Activated CD4-positive, CD25-positive, alpha-beta regulatory T cell treated with anti-CD3 and anti-CD28 coated beads, Interleukin-2, amount 50 U/mL, for 16 hours (primary cell): Measurements from ENCODE around the gene LATS2.
"Not testable (repeated sequence)": the region's sequence is repeated elsewhere in the genome, so short reads cannot be mapped to it uniquely, and the experiment has no call there.

ENCODE experiments used
- DNase-seq: peaks from one replicate; pipeline ENCODE4 v3.0.0-alpha.2; 2020; ENCODE audit warnings: low read depth, low spot score

The LATS2 gene

GRCh38 chr13:21075379-21076249, 14.2 kb upstream of the LATS2 start:
- no peak for DNase-seq

- no peak for DNase-seq
Measured at GRCh38 chr13:21075011-21075378, 13.6 kb upstream of the LATS2 start.

DNA sequence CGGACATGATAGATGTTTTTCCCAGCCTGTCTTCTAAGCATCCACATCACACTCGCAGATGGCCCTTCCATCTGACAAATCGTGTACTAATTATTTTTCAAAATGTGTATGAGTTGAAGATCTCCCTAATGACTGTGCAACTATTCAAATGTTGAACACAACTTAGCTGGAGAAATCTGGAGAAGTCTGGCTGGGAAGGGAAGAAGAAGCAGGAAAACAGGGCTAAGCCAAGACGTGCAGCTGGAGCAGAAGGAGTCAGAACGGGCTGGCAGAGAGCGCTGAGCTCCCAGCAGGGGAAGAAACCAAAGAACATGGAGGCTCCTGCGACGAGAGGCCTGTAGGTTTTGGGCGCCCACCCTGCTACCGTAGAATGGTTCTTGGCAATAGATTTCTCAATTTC, 13.2 kb upstream of the LATS2 start:
- no peak for DNase-seq

DNA sequence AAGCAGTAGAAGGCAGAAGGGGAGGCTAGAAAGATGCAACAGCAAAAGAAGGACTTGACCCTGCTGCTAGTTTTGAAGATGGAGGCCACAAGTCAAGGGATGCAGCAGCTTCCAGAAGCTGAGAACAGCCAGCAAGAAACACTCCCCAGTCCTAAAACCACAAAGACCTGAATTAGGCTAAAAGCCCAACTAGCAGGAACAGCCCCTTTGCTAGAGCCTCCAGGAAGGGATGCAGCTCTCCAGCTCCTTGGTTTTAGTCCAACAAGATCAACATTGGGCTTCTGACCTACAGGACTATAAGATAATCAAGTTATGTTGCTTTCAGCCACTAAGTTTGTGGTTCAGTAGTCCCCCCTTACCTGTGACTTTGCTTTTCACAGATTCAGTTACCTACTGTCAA, 10.5 kb upstream of the LATS2 start:
- DNase-seq, result no peak

DNA sequence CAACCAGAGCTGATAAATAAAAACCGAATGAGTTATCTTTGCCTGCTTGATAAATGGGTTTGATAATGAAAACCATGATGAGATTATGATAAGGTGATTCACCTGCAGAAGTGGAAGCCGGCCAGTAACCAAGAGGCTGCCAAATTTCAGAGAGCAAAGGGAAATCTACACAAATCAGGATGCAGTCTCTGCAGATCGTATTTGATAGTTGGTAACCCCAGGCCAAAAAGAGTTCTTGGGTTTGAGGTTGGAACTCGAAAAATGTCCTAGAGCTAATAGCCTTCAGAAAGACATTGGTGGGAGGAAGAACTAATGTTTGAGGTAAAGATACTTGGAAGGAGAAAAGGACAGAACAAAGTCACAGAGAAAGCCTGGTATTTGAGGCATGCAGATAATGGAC, 9.6 kb upstream of the LATS2 start:
- DNase-seq, result no peak

DNA sequence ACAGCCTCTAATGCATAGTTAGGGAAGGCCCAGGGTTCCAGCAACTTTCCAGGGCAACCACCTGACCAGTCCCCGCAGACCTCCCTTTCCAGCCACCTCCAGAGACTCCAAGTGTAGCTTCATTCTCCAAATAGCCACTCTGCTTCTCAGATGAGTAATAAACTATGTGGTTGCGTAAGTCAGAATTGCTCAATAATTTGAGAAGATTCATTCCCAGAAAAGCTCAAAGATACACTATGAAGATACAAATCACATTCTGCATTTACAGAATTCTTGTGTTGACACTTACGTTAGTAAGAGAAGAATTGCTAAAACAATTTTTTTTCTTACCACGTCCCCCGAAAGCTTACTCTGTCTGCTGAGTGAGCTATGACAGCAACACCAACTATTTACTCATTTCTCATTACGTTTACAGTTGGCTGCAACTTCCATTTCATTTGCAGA, 8.2 kb upstream of the LATS2 start:
- DNase-seq, result no peak

GRCh38 chr13:21067848-21068247, 6.5 kb upstream of the LATS2 start:
- DNase-seq, result no peak

DNA sequence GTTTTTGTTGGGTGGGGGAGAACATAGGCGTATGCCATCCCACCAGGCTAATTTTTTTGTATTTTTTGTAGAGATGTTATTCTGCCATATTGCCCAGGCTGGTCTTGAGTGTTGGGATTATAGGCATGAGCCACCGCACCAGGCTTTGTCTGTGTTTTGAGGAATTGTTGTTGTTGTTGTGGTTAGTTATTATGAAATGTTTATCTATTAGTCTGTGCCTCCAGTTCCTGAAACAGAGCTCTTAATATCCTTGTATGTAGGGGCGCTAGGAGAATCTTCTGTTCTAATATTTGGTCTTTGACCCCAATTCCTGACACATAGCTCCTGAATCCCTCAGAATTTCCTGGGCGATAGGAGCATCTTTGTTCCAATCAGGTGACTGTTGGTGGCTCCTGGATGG, 5.6 kb upstream of the LATS2 start:
- DNase-seq, result no peak

DNA sequence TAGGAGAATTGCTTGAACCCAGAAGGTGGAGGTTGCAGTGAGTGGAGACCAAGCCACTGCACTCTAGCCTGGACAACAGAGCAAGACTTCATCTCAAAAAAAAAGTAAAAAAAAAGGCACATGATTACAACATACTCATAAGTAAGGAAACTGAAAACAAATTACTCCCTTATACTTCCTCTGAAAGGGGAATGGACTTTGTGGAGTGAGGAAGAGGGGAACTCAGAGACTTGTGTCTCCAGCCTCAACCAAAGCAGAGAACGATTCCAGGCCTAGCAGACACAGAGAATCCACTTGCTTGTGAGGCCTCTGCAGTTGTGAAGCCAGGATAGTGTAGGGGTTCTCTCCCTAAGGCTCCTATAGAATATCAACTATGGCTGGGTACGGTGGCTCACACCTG, 4.3 kb upstream of the LATS2 start:
- DNase-seq, result no peak

DNA sequence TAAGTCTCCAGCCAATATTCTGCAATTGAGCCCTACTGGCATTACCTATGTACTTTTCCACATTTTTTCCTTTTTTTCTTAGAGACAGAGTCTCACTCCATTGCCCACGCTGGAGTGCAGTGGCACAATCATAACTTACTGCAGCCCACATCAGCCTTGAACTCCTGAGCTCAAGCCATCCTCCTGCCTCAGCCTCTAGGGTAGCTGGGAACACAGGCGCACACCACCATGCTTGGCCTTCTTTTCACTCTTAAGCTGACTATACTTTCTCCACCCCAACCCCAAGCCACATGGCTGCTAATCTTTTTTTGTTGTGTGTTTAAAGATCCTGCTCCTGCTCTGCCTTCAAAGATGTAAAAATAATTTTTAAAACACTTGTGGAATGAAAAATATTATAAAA, 1.6 kb upstream of the LATS2 start:
- DNase-seq, result no peak

- no peak for DNase-seq
Measured at GRCh38 chr13:21060338-21061028, 903 bp downstream of the LATS2 start.

- DNase-seq, result no peak
Measured at GRCh38 chr13:21059641-21060337, 1.6 kb downstream of the LATS2 start.

- DNase-seq, result no peak
Measured at GRCh38 chr13:21058361-21058760, 3.0 kb downstream of the LATS2 start.

DNA sequence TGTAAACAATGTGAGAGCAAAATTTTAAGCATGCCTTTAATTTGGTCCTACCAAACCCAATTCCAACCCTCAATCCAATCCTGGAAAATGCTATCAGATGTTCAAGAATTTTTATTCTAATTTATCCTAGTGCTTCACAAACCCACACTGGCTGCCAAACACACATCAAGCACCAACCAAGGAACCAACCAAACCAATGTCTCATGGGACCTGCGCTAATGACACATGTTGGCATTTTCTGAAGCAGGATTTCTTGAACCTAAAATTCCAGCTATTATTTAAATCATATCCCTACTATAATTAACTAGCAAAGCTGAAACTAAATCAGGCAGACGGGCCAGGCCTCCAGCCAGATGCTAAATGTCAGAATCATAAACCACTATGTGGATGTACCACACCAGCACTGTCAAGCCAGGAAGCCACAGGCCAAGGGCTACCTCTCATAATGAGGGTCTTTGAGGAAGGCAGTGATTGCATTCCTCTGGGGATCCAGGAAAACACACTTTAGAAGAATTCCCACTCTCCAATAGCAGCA, 5.8 kb downstream of the LATS2 start:
- DNase-seq, result no peak

DNA sequence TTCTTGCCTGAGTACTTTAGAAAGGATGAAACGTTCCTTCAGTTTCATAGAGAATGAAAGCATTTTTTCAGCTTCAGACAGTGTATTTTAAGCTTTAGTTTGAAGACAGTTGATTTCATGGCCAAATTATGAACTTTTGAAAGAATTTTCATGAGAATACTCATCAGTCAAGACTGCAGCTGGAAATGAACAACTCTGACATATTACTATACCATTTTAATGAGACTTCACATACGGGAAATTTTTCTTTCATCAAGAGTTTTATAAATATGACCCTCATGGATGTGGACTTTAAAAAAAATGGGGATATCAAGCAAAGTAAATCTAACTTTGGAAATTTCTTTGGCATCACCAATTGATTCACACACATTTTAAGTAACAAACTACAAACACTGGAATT, 6.4 kb downstream of the LATS2 start:
- no peak for DNase-seq

- DNase-seq, result no peak
Measured at GRCh38 chr13:21054313-21054712, 7.1 kb downstream of the LATS2 start.

- no peak for DNase-seq
Measured at GRCh38 chr13:21053231-21053630, 8.2 kb downstream of the LATS2 start.

DNA sequence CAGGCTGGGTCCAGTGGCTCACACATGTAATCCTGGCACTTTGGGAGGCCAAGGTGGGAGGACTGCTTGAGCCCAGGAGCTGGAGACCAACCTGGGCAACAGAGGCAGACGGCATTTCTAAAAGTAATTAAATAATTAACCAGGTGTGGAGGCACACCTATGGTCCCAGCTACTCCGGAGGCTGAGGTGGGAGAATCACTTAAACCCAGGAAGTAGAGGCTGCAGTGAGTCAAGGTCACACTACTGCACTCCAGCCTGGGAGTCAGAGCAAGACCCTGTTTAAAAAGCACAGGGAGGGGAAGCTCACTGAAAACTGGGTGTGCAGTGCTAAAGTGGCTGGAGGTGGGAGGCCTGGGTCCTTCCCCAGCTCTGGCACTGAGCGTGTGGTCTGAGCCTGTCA, 9.7 kb downstream of the LATS2 start:
- no peak for DNase-seq

- no peak for DNase-seq
Measured at GRCh38 chr13:21050288-21051197, 10.8 kb downstream of the LATS2 start.

- not testable (repeated sequence) for DNase-seq
Measured at GRCh38 chr13:21049731-21050130, 11.7 kb downstream of the LATS2 start.
